Common myeloid progenitor, CD34-positive (primary cell): ENCODE results near the gene ZC3H8.

ENCODE experiments used
- CTCF ChIA-PET: fragments of 350-600 bp; sonication (Branson Sonifier 250); formaldehyde crosslinking; loops from one replicate; lab custom pipeline; 2021; ENCODE audit warnings: antibody characterized with exemption; lab: Charles Lee
- POLR2A ChIA-PET: fragments of 350-600 bp; sonication (Branson Sonifier 250); formaldehyde crosslinking; loops from one replicate; lab custom pipeline; 2021; ENCODE audit warnings: antibody characterized with exemption; lab: Charles Lee
- DNase-seq, 3 donors: peaks; one replicate each; pipeline versions ENCODE4 v3.0.0 to v3.0.0-alpha.2; 2013
- H3K27ac ChIP-seq, 2 experiments: 1 replicate in 1 of 2; 2 replicates in 1 of 2; pipeline ENCODE4 v1.7.0; 2013; ENCODE audit warnings: inconsistent platforms in 2 of 2, low read length in 2 of 2, mild to moderate bottlenecking in 2 of 2, low read depth in 1 of 2, moderate library complexity in 1 of 2; ENCODE audit not compliant: severe bottlenecking in 2 of 2, insufficient read depth in 1 of 2, poor library complexity in 1 of 2
- H3K27me3 ChIP-seq, 5 experiments: replicated peaks in 2 of 5; 1 replicate in 3 of 5; 2 replicates in 2 of 5; pipeline versions ENCODE4 v1.6.1 to v1.7.0; 2013; ENCODE audit warnings: low read length in 4 of 5, mild to moderate bottlenecking in 2 of 5, moderate library complexity in 2 of 5, inconsistent platforms in 1 of 5; ENCODE audit not compliant: insufficient read depth in 5 of 5, control insufficient read depth in 4 of 5
- H3K36me3 ChIP-seq, 4 experiments: 1 replicate in 2 of 4; 2 replicates in 2 of 4; pipeline versions ENCODE4 v1.6.1 to v1.7.0; 2013; ENCODE audit warnings: low read length in 3 of 4, control low read depth in 1 of 4, mild to moderate bottlenecking in 1 of 4; ENCODE audit not compliant: control insufficient read depth in 4 of 4, insufficient read depth in 4 of 4
- H3K4me1 ChIP-seq, 4 experiments: 1 replicate in 3 of 4; 2 replicates in 1 of 4; pipeline versions ENCODE4 v1.6.1 to v1.7.1; 2013; ENCODE audit warnings: low read length in 3 of 4, mild to moderate bottlenecking in 3 of 4, control low read depth in 1 of 4, inconsistent platforms in 1 of 4, moderate library complexity in 1 of 4; ENCODE audit not compliant: control insufficient read depth in 4 of 4, insufficient read depth in 4 of 4; ENCODE audit errors: control extremely low read depth in 1 of 4
- H3K4me3 ChIP-seq, 7 experiments: 1 replicate in 4 of 7; 2 replicates in 3 of 7; pipeline versions ENCODE4 v1.5.1 to v1.7.0; 2013; ENCODE audit warnings: mild to moderate bottlenecking in 7 of 7, low read length in 6 of 7, moderate library complexity in 6 of 7, inconsistent platforms in 2 of 7, low read depth in 2 of 7, control low read depth in 1 of 7; ENCODE audit not compliant: insufficient read depth in 4 of 7, control insufficient read depth in 1 of 7; ENCODE audit errors: extremely low read depth in 1 of 7
- H3K9me3 ChIP-seq, 5 experiments: 1 replicate in 4 of 5; 2 replicates in 1 of 5; pipeline versions ENCODE4 v1.6.1 to v1.7.1; 2013; ENCODE audit warnings: low read length in 4 of 5, mild to moderate bottlenecking in 2 of 5, inconsistent platforms in 1 of 5, low read depth in 1 of 5, moderate library complexity in 1 of 5; ENCODE audit not compliant: control insufficient read depth in 4 of 5, insufficient read depth in 2 of 5; ENCODE audit errors: control extremely low read depth in 1 of 5
- WGBS: methylation state at CpG from one replicate; pipeline ENCODE4 v1.1.5; 2013; ENCODE audit not compliant: insufficient coverage; 5-methylcytosine and 5-hydroxymethylcytosine counted together

Gene ZC3H8

GRCh38 chr2:112170495-112170894 lies 84.3 kb downstream of the ZC3H8 start:
- DNase-seq = no peak
- CTCF ChIA-PET = no interaction called here
- POLR2A ChIA-PET = no interaction called here

GRCh38 chr2:112168422-112169124 lies 86.3 kb downstream of the ZC3H8 start:
- no peak for DNase-seq
- ChIA-PET POLR2A (interaction anchor here (0.6 kb wide), 1 partner anchor 56 kb away, joined by 4 read pairs; no protein-coding TSS in a partner anchor), CTCF (no interaction called here)
- no peaks in the 10 kb centered on the region for H3K36me3 ChIP-seq
- H3K4me3 ChIP-seq = no peak overlapping the region
- H3K27me3 ChIP-seq = no peaks in the 10 kb centered on the region
- H3K4me1 ChIP-seq = peaks cover 0 to 3% (median 0%) of the 10 kb centered on the region in 4 experiments
- H3K9me3 ChIP-seq = no peaks in the 10 kb centered on the region
- 96% methylated on average over 8 of the region's 10 CpGs for WGBS
- H3K27ac ChIP-seq = no peak overlapping the region

More at GRCh38 chr2:112170495-112170894, 84.3 kb downstream of the ZC3H8 start:
- Histone ChIP-seq H3K36me3 (no peaks in the 10 kb centered on the region), H3K27ac (no peak overlapping the region), H3K4me3 (no peak overlapping the region), H3K27me3 (no peaks in the 10 kb centered on the region), H3K4me1 (peaks cover 0 to 3% (median 0%) of the 10 kb centered on the region in 4 experiments), H3K9me3 (no peaks in the 10 kb centered on the region)
- WGBS = 100% methylated on average over 4 of the region's 4 CpGs

GRCh38 chr2:112166806-112167499 lies 87.9 kb downstream of the ZC3H8 start:
- ChIA-PET POLR2A (no interaction called here), CTCF (no interaction called here)
- no peak for DNase-seq
- no peaks in the 10 kb centered on the region for H3K27me3 ChIP-seq
- WGBS = 89% methylated on average over 9 of the region's 14 CpGs
- H3K4me1 ChIP-seq = peaks cover 0 to 3% (median 0%) of the 10 kb centered on the region in 4 experiments
- no peaks in the 10 kb centered on the region for H3K36me3 ChIP-seq
- no peak overlapping the region for H3K4me3 ChIP-seq
- no peaks in the 10 kb centered on the region for H3K9me3 ChIP-seq
- H3K27ac ChIP-seq = no peak overlapping the region

- ChIA-PET CTCF (no interaction called here), POLR2A (no interaction called here)
- WGBS = 100% methylated on average over 1 of the region's 4 CpGs
- Histone ChIP-seq H3K4me3 (no peak overlapping the region), H3K36me3 (no peaks in the 10 kb centered on the region), H3K27ac (no peak overlapping the region), H3K9me3 (no peaks in the 10 kb centered on the region), H3K4me1 (peaks cover 0 to 3% (median 0%) of the 10 kb centered on the region in 4 experiments), H3K27me3 (no peaks in the 10 kb centered on the region)
- no peak for DNase-seq
Observed at GRCh38 chr2:112165296-112165695, 89.5 kb downstream of the ZC3H8 start.

GRCh38 chr2:112164876-112165275 lies 90.0 kb downstream of the ZC3H8 start:
- H3K27me3 ChIP-seq = no peaks in the 10 kb centered on the region
- DNase-seq = no peak
- no peaks in the 10 kb centered on the region for H3K9me3 ChIP-seq
- 94% methylated on average over 11 of the region's 11 CpGs for WGBS
- H3K4me1 ChIP-seq = peaks cover 0 to 3% (median 0%) of the 10 kb centered on the region in 4 experiments
- CTCF ChIA-PET = no interaction called here
- no peaks in the 10 kb centered on the region for H3K36me3 ChIP-seq
- POLR2A ChIA-PET = no interaction called here
- no peak overlapping the region for H3K4me3 ChIP-seq
- no peak overlapping the region for H3K27ac ChIP-seq

GRCh38 chr2:112163541-112163981 lies 91.3 kb downstream of the ZC3H8 start:
- WGBS = 68% methylated on average over 6 of the region's 9 CpGs
- Histone ChIP-seq H3K4me1 (peaks cover 0 to 2% (median 0%) of the 10 kb centered on the region in 4 experiments), H3K9me3 (no peaks in the 10 kb centered on the region), H3K27ac (no peak overlapping the region), H3K4me3 (no peak overlapping the region), H3K36me3 (no peaks in the 10 kb centered on the region), H3K27me3 (no peaks in the 10 kb centered on the region)
- ChIA-PET CTCF (interaction anchor here (0.6 to 1.3 kb wide), 3 partner anchors 11 to 143 kb away, joined by 3 to 4 read pairs (median 3); no protein-coding TSS in a partner anchor), POLR2A (no interaction called here)
- peak in 1 of 3 donors; percentile 60 for DNase-seq

- Histone ChIP-seq H3K4me3 (no peak overlapping the region), H3K4me1 (no peaks in the 10 kb centered on the region), H3K36me3 (no peaks in the 10 kb centered on the region), H3K9me3 (no peaks in the 10 kb centered on the region), H3K27ac (no peak overlapping the region), H3K27me3 (no peaks in the 10 kb centered on the region)
- DNase-seq = no peak
- ChIA-PET CTCF (interaction anchor here (1.1 to 1.3 kb wide), 2 partner anchors 11 to 41 kb away, joined by 3 read pairs; no protein-coding TSS in a partner anchor), POLR2A (no interaction called here)
- over 99% methylated on average over 9 of the region's 11 CpGs for WGBS
Observed at GRCh38 chr2:112162956-112163355, 91.9 kb downstream of the ZC3H8 start.
